ENCODE data around the gene ABCC8. TPM values are rescaled to one million over a fixed set of nuclear protein-coding genes. Genes with fewer than 3 reads are reported as not detected.

Gene ABCC8
- polyA plus RNA-seq, 3 donors = not detected

- H2AFZ ChIP-seq (ENCODE audit: insufficient read depth, low read depth, low read length, poor library complexity, severe bottlenecking) = no peak overlapping the region
- no peaks in the 10 kb centered on the region for H3K36me3 Mint-ChIP-seq
- no peaks in the 10 kb centered on the region for H3K4me1 ChIP-seq (ENCODE audit: control insufficient read depth in 1 of 2, insufficient read depth in 2 of 2, low read length in 2 of 2)
- no peak for TF ChIP-seq CTCF (IDR thresholded peaks at IDR 0.05)
- no peaks in the 10 kb centered on the region for H3K27me3 ChIP-seq (ENCODE audit: control insufficient read depth in 2 of 2, insufficient read depth in 2 of 2, low read length in 2 of 2)
- no peaks in the 10 kb centered on the region for H3K36me3 ChIP-seq (replicated peaks in 1 of 2; ENCODE audit: control insufficient read depth in 1 of 2, insufficient read depth in 2 of 2, low read length in 2 of 2)
- no peaks in the 10 kb centered on the region for H3K9me3 Mint-ChIP-seq
- intact Hi-C loops (cut with micrococcal nuclease) = no loop called here
- no peak overlapping the region for H3K27ac ChIP-seq (ENCODE audit: low read depth in 1 of 2, low read length in 2 of 2)
- no peak overlapping the region for H3K9ac ChIP-seq (ENCODE audit: insufficient read depth, low read length, poor library complexity, severe bottlenecking)
- no peak overlapping the region for H3K4me3 Mint-ChIP-seq
- no peak overlapping the region for H3K4me3 ChIP-seq (replicated peaks in 1 of 3; ENCODE audit: low read depth in 2 of 3, low read length in 3 of 3)
- H3K4me2 ChIP-seq (replicated peaks; ENCODE audit: extremely low read depth, low read length, poor library complexity, severe bottlenecking) = no peak overlapping the region
- no peaks in the 10 kb centered on the region for H4K20me1 ChIP-seq (ENCODE audit: insufficient read depth, low read length)
- DNase-seq = no peak
- H3K27me3 Mint-ChIP-seq (ENCODE audit: low read depth in 3 of 3) = no peaks in the 10 kb centered on the region
- no peak overlapping the region for H3K27ac Mint-ChIP-seq
- no peaks in the 10 kb centered on the region for H3K4me1 Mint-ChIP-seq
- no peaks in the 10 kb centered on the region for H3K79me2 ChIP-seq (ENCODE audit: insufficient read depth, low read length)
- no peaks in the 10 kb centered on the region for H3K9me3 ChIP-seq (replicated peaks in 1 of 2; ENCODE audit: control insufficient read depth in 1 of 2, insufficient read depth in 1 of 2, low read length in 2 of 2)
- WGBS (ENCODE audit: insufficient coverage) = no CpG with 5 or more reads among the region's 2 CpGs
These were observed 30.2 kb downstream of the ABCC8 start for GRCh38 chr11:17446482-17446881.

GRCh38 chr11:17445240-17445795, 31.3 kb downstream of the ABCC8 start:
- Histone ChIP-seq H3K27ac (ENCODE audit: low read depth in 1 of 2, low read length in 2 of 2) (no peak overlapping the region), H3K4me3 (replicated peaks in 1 of 3; ENCODE audit: low read depth in 2 of 3, low read length in 3 of 3) (no peak overlapping the region), H3K9ac (ENCODE audit: insufficient read depth, low read length, poor library complexity, severe bottlenecking) (no peak overlapping the region), H2AFZ (ENCODE audit: insufficient read depth, low read depth, low read length, poor library complexity, severe bottlenecking) (no peak overlapping the region), H3K79me2 (ENCODE audit: insufficient read depth, low read length) (no peaks in the 10 kb centered on the region), H3K9me3 (replicated peaks in 1 of 2; ENCODE audit: control insufficient read depth in 1 of 2, insufficient read depth in 1 of 2, low read length in 2 of 2) (no peaks in the 10 kb centered on the region), H3K27me3 (ENCODE audit: control insufficient read depth in 2 of 2, insufficient read depth in 2 of 2, low read length in 2 of 2) (no peaks in the 10 kb centered on the region), H3K36me3 (replicated peaks in 1 of 2; ENCODE audit: control insufficient read depth in 1 of 2, insufficient read depth in 2 of 2, low read length in 2 of 2) (no peaks in the 10 kb centered on the region), H3K4me2 (replicated peaks; ENCODE audit: extremely low read depth, low read length, poor library complexity, severe bottlenecking) (no peak overlapping the region), H3K4me1 (ENCODE audit: control insufficient read depth in 1 of 2, insufficient read depth in 2 of 2, low read length in 2 of 2) (no peaks in the 10 kb centered on the region), H4K20me1 (ENCODE audit: insufficient read depth, low read length) (no peaks in the 10 kb centered on the region)
- Mint-ChIP-seq H3K4me1 (no peaks in the 10 kb centered on the region), H3K4me3 (no peak overlapping the region), H3K36me3 (no peaks in the 10 kb centered on the region), H3K9me3 (no peaks in the 10 kb centered on the region), H3K27ac (no peak overlapping the region), H3K27me3 (ENCODE audit: low read depth in 3 of 3) (peaks cover 0 to under 1% (median 0%) of the 10 kb centered on the region in 3 donors)
- no peak for DNase-seq
- TF ChIP-seq CTCF (IDR thresholded peaks at IDR 0.05) = no peak
- WGBS (ENCODE audit: insufficient coverage) = 0% methylated on average over 1 of the region's 5 CpGs
- intact Hi-C loops (cut with micrococcal nuclease) = no loop called here

Measured in CD14-positive monocyte (primary cell).